Stimulated activated CD8-positive, alpha-beta memory T cell treated with anti-CD3 and anti-CD28 coated beads, Interleukin-12 subunit alpha, Interleukin-12 subunit beta, amount 100 ng/mL, for 4 hours (primary cell): Measurements from ENCODE around the gene DNTT.

ENCODE experiments used
- DNase-seq: peaks from one replicate; pipeline ENCODE4 v3.0.0-alpha.2; 2020; ENCODE audit warnings: low read depth

DNTT gene

GRCh38 chr10:96378741-96379140 lies 74.5 kb downstream of the DNTT start:
- DNase-seq, result no peak

- DNase-seq, result no peak
These were observed 75.5 kb downstream of the DNTT start for GRCh38 chr10:96379758-96380157.

- DNase-seq, result no peak
These were observed 76.6 kb downstream of the DNTT start for GRCh38 chr10:96380821-96381220.

GRCh38 chr10:96384506-96384905 lies 80.3 kb downstream of the DNTT start:
- DNase-seq, result no peak

GRCh38 chr10:96387161-96387560 lies 82.9 kb downstream of the DNTT start:
- no peak for DNase-seq

GRCh38 chr10:96387601-96388000 lies 83.4 kb downstream of the DNTT start:
- DNase-seq, result no peak
